Pancreas (tissue), 10 donors: Measurements from ENCODE around the gene SMYD3. TPM values are rescaled to one million over a fixed set of nuclear protein-coding genes. Genes with fewer than 3 reads are reported as not detected.
"Not testable (repeated sequence)": the region's sequence is repeated elsewhere in the genome, so short reads cannot be mapped to it uniquely, and the experiment has no call there.

ENCODE experiments used
- ATAC-seq, 4 donors: fragments of 200-7000 bp; cut with Tn5 transposase; one replicate each; pipeline versions ENCODE4 v1.8.0 to v1.9.1; 2020; ENCODE audit warnings: mild to moderate bottlenecking in 4 of 4, moderate library complexity in 4 of 4
- DNase-seq, 6 donors: peaks; one replicate each; pipeline ENCODE4 v3.0.0-alpha.2; 2020
- FAIRE-seq: peaks from 2 replicates; lab custom pipeline; 2012; peaks lifted over from hg19 to GRCh38; lab: Jason Lieb, UNC
- H3K27ac ChIP-seq, 4 donors: fragments of 200-600 bp; sonication (generic); 1 replicate in 3 of 4; 2 replicates in 1 of 4; pipeline versions ENCODE4 v1.5.0 to v1.8.0; 2020
- H3K27me3 ChIP-seq, 4 donors: fragments of 200-600 bp; one replicate each; pipeline ENCODE4 v1.8.0; 2021
- H3K36me3 ChIP-seq, 3 donors: fragments of 200-600 bp; sonication (generic) in 1 of 3; one replicate each; pipeline versions ENCODE4 v1.5.0 to v1.8.0; 2020 to 2021
- H3K4me1 ChIP-seq, 3 donors: fragments of 200-600 bp; one replicate each; pipeline ENCODE4 v1.8.0; 2021
- H3K4me3 ChIP-seq, 4 donors: fragments of 200-600 bp; sonication (generic) in 2 of 4; one replicate each; pipeline versions ENCODE4 v1.5.0 to v1.8.0; 2020 to 2021
- H3K9me3 ChIP-seq, 4 donors: fragments of 200-600 bp; one replicate each; pipeline ENCODE4 v1.8.0; 2021
- CTCF ChIP-seq, 4 donors: fragments of 200-600 bp; sonication (generic) in 3 of 4; IDR thresholded peaks; one replicate each; pipeline versions ENCODE4 v1.5.0 to v1.8.0; 2021; ENCODE audit warnings: antibody characterized with exemption in 4 of 4
- WGBS, 2 donors: extraction: QIAGEN DNeasy Blood & Tissue Kit; methylation state at CpG; one replicate each; pipeline ENCODE4 v1.1.7; 2013; 5-methylcytosine and 5-hydroxymethylcytosine counted together
- intact Hi-C, 3 donors: fragments of 100-400 bp; cut with DNase I; formaldehyde crosslinking; loops; one replicate each; pipeline versions ENCODE4 v1.11.1 to v1.14.2; 2022
- polyA plus RNA-seq, 2 donors: library from polyadenylated mRNA; stranded (reverse); fragments of 200-250 nt; gene quantifications; one replicate each; pipeline ENCODE4 v1.2.3, GENCODE V29; 2013
- total RNA-seq, 6 donors: library from RNA; stranded (reverse); fragmentation: NEBNext Ultra II Directional in 4 of 6; extraction: Animal tissue kit (Norgen Biotek cat#: 25700) in 4 of 6; gene quantifications; one replicate each; pipeline versions ENCODE4 v1.2.1 to v1.2.4, GENCODE V29; 2021 to 2023
- donor health status: healthy with polysubstance abuse.
- donor health status: DM: no; HTN: no; CAD: no; lungs with moderate emphysema.
- donor health status: DM: no; HTN: no; CAD: no.
- donor health status: control.
- donor health status: control.
- donor health status: Bipolar disorder and iron deficiency.
- donor health status: DM: yes; HTN: yes; CAD: no.
- donor health status: DM: no; HTN: no; CAD: no.
- donor health status: DM: no; HTN: no; CAD: no.
- donor health status: DM: yes; HTN: yes; CAD: no.

Gene SMYD3
- total and polyA plus RNA-seq, 8 donors, result 4.6 to 10.5 (median 6.7) TPM

- Histone ChIP-seq H3K4me1 (no peaks in the 10 kb centered on the region), H3K9me3 (no peaks in the 10 kb centered on the region), H3K27ac (no peak overlapping the region), H3K27me3 (no peaks in the 10 kb centered on the region), H3K36me3 (no peaks in the 10 kb centered on the region), H3K4me3 (no peak overlapping the region)
- FAIRE-seq (no peak), DNase-seq (no peak), ATAC-seq (no peak)
- WGBS, 2 donors, result 93 to 97% methylated on average over 4 of the region's 4 CpGs
- intact Hi-C loops, result no loop called here
- TF ChIP-seq CTCF (IDR thresholded peaks at IDR 0.05), result no peak
Measured at GRCh38 chr1:246329900-246330299, 177.2 kb downstream of the SMYD3 start.

DNA sequence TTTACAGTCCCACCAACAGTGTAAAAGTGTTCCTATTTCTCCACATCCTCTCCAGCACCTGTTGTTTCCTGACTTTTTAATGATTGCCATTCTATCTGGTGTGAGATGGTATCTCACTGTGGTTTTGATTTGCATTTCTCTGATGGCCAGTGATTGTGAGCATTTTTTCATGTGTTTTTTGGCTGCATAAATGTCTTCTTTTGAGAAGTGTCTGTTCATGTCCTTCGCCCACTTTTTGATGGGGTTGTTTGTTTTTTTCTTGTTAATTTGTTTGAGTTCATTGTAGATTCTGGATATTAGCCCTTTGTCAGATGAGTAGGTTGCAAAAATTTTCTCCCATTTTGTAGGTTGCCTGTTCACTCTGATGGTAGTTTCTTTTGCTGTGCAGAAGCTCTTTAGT is 177.8 kb downstream of the SMYD3 start:
- intact Hi-C loops, DNase-seq, H3K9me3 ChIP-seq, H3K4me1 ChIP-seq, ATAC-seq, H3K27ac ChIP-seq, FAIRE-seq, H3K36me3 ChIP-seq, H3K27me3 ChIP-seq, H3K4me3 ChIP-seq: not testable (repeated sequence)
- WGBS, 2 donors, result no CpG with 5 or more reads among the region's 1 CpG

DNA sequence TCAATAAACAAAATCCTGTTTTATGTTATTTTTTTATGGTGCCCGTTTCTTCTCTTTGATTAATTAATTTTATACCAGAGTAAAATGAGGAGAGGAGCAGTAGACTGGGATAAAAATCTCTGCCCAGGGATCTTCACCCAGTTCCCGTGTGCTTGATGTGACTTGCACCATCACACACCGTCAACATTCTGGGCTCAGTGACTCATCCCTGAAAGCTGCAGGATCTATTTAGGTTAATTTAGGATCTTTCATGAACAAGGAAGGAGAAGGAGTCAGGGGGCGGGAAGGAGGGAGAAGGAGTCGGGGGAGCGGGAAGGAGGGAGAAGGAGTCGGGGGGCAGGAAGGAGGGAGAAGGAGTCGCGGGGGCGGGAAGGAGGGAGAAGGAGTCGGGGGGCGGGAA is 182.4 kb downstream of the SMYD3 start:
- H3K27ac ChIP-seq, result no peak overlapping the region
- DNase-seq (no peak), FAIRE-seq (no peak), ATAC-seq (no peak)
- no peaks in the 10 kb centered on the region for H3K9me3 ChIP-seq
- no peaks in the 10 kb centered on the region for H3K4me1 ChIP-seq
- WGBS, 2 donors, result 95% methylated on average over 12 of the region's 12 CpGs
- no peaks in the 10 kb centered on the region for H3K27me3 ChIP-seq
- TF ChIP-seq CTCF (IDR thresholded peaks at IDR 0.05), result no peak
- intact Hi-C loops, result no loop called here
- H3K4me3 ChIP-seq, result no peak overlapping the region
- no peaks in the 10 kb centered on the region for H3K36me3 ChIP-seq

DNA sequence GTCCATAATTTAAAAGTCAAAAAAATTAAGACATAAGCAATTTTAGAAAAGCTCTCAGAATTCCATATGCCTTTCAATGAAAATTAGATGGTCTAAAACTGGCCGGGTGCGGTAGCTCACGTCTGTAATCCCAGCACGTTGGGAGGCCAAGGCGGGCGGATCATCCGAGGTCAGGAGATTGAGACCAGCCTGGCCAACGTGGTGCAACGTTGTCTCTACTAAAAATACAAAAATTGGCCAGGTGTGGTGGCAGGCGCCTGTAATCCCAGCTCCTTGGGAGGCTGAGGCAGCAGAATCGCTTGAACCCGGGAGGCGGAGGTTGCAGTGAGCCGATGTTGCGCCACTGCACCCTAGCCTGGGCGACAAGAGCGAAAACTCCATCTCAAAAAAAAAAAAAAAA is 183.0 kb downstream of the SMYD3 start:
- not testable (repeated sequence) for DNase-seq, ATAC-seq
- 94 to 96% methylated on average over 17 of the region's 17 CpGs for WGBS, 2 donors

DNA sequence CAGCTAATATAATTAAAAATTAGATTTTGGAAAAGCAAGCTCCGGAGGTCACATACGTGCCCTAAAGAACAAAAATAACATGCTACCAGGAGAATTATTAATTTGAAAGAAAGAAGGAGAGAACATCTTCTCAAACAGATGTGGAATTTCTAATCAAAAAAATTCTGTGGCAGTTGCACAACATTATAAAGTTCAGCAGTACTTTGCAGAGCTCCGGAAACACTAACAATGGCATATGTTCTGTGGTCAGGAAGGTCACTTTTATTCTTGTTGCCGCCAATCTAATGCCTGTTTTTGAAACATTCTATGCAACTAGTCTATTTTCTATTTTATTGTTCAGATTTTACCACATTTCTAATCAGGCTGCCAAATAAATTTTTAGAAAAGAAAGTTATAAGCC is 186.8 kb downstream of the SMYD3 start:
- no peak for ATAC-seq

More for the DNA sequence above, 183.0 kb downstream of the SMYD3 start:
- FAIRE-seq, H3K9me3 ChIP-seq, H3K4me3 ChIP-seq, H3K4me1 ChIP-seq, intact Hi-C loops, H3K36me3 ChIP-seq, H3K27ac ChIP-seq, H3K27me3 ChIP-seq: not testable (repeated sequence)

More for the DNA sequence above, 186.8 kb downstream of the SMYD3 start:
- no peak for TF ChIP-seq CTCF (IDR thresholded peaks at IDR 0.05)
- 87 to 88% methylated on average over 4 of the region's 4 CpGs for WGBS, 2 donors
- Histone ChIP-seq H3K4me1 (no peaks in the 10 kb centered on the region), H3K27me3 (no peaks in the 10 kb centered on the region), H3K4me3 (no peak overlapping the region), H3K36me3 (no peaks in the 10 kb centered on the region), H3K9me3 (no peaks in the 10 kb centered on the region), H3K27ac (no peak overlapping the region)
- DNase-seq, result no peak
- no peak for FAIRE-seq
- intact Hi-C loops, result no loop called here
